ENCODE data around the gene DENND2A.
"Not testable (repeated sequence)": the region's sequence is repeated elsewhere in the genome, so short reads cannot be mapped to it uniquely, and the experiment has no call there.

DENND2A gene

DNA sequence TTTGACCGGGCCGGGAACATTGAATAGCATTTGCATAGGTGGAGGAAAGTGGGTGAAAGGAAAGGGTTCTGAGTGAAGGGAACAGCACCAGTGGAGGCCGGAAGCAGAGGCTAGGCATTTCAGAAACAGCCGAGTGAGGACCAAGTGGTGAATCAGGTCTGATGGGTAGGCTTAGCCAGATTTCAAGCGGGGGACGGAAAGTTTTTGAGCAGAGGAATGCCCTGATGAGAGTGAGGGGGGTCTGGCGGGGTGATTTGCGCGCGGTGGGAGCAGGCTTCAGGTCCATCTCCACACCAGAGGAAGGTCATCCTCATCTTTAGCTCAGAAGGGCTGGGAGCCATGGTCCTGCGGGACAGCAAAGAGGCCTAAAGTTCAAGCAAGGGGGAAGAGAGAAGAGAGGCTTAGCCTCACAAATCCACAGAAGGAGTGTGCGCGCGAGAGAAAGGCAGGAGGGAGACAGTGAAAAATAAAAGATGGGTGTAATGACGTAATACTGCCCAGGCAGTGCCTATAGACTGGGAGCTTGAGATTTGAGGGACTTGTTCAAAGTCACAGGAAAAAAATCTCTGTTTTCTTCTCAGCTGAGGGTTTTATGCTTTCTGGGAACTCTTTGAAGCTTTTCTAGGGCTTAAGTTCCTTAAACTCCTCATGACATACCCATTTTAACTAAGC lies 1.0 kb upstream of the DENND2A start:
- no peak overlapping the region for H3K27ac Mint-ChIP-seq
- H3K9me3 Mint-ChIP-seq = no peaks in the 10 kb centered on the region
- peaks cover 76% of the 10 kb centered on the region for H3K27me3 Mint-ChIP-seq
- peaks cover 23% of the 10 kb centered on the region for H3K4me1 Mint-ChIP-seq
- ATAC-seq (no peak), DNase-seq (no peak)
- H3K4me3 Mint-ChIP-seq = peak overlapping the region in 1 of 2 donors; percentile 7

DNA sequence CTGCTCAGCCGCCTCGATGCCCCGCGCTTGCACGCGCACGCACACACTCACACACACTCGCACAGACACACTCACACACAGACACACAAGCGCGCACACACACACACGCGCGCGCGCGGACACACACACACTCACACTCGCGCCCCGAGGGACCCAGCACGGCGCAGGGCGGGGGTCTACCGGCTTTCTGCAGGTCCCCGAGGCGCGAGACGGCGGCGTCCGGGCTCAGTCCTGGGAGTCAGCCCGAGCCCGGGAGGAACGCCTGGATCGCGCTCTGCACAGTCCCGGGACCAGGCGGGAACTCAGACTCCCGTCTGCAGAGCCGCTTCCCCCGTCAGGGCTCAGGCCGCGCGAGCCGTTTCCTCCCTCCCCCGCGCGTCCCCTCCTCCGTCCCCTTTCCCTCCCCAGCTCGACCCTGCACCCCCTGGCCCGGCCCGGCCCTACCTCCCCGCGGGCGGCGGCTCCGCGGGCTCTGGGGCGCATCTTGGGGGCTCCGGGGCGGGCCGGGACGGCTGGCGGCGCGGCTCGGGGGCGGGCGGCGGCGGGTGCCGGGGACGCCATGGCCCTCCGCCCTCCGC lies 464 bp downstream of the DENND2A start:
- Mint-ChIP-seq H3K27ac (no peak overlapping the region), H3K27me3 (peaks cover 85% of the 10 kb centered on the region), H3K9me3 (no peaks in the 10 kb centered on the region), H3K4me1 (peaks cover 20% of the 10 kb centered on the region), H3K4me3 (peak overlapping the region; percentile 84 to 85)
- ATAC-seq (peak; percentile 65), DNase-seq (peak in 1 of 2 donors; percentile 10)

DNA sequence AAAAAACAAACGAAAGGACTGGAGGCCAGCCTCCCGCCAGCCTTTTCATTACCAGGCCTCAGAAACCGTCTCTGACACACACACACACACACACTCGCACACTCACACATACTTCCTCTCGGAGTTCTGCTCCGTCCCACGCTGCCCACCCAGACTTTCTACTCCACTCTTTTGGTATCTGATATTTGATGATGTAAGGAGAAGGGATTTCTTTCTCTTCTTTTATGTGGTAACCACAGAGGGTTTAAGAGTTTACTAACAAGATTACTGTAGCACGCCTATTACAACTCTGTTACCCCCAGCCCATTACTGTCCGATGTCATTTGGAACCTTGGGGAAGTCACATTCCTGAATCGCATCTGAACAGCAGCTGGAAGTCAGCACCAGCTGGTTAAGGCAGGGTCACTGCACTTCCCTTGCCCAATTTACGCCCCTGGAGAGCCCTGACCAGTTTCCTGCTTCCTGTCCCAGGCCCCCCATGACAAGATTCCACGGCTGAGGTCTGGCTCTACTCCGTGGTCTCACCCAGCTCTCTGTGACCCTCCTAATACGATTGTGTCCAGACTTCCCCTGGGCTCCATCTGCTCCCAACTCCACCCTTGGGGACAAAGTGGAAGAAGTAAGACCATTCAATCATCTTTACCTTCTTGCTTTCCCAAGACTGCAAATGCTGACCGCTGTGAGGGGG lies 1.1 kb downstream of the DENND2A start:
- Mint-ChIP-seq H3K9me3 (no peaks in the 10 kb centered on the region), H3K27ac (no peak overlapping the region), H3K4me3 (peak overlapping the region; percentile 84 to 85), H3K27me3 (peaks cover 80% of the 10 kb centered on the region), H3K4me1 (peaks cover 20% of the 10 kb centered on the region)
- DNase-seq (peak in 1 of 2 donors; percentile 19), ATAC-seq (peak; percentile 26)

DNA sequence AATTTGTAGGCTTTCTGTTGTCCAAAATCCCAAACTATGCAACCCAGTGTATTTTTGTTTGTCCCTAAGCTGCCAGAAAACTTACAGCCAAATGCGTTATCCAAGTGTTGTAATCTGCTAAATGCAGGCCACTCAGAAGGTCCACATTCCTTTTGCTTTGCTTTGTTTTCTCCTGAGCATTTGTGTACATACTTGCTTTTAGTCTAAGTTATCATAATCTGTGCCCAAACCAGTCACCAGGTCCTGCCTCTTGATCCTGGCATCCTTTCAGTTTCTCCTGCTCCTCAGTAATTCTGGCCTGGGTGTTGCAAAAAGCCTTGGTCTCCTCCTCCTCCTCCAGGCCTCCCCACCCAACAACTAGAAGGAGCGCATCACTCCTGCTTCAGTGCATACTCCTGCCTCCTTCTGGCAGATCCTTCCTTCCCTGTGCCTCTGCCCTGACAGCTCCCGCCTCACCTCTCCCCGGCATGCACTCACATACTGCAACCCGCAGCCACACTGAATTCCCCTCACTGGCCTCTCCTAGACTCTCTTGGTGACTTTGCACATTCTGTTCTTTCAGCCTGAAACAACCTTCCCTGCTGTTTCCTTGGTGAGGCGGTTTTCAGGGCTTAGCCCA lies 2.3 kb downstream of the DENND2A start:
- DNase-seq (no peak), ATAC-seq (no peak)
- Mint-ChIP-seq H3K4me3 (no peak overlapping the region), H3K27ac (no peak overlapping the region), H3K9me3 (no peaks in the 10 kb centered on the region), H3K27me3 (peaks cover 68% of the 10 kb centered on the region), H3K4me1 (peaks cover 20% of the 10 kb centered on the region)

- no peak overlapping the region for H3K4me3 Mint-ChIP-seq
- no peak for ATAC-seq
- H3K27me3 Mint-ChIP-seq = peaks cover 64% of the 10 kb centered on the region
- H3K9me3 Mint-ChIP-seq = no peaks in the 10 kb centered on the region
- no peak for DNase-seq
- no peak overlapping the region for H3K27ac Mint-ChIP-seq
- peaks cover 20% of the 10 kb centered on the region for H3K4me1 Mint-ChIP-seq
These were observed 3.2 kb downstream of the DENND2A start for GRCh38 chr7:140637400-140637799.

- Mint-ChIP-seq H3K4me3 (no peak overlapping the region), H3K9me3 (no peaks in the 10 kb centered on the region), H3K27me3 (peaks cover 56% of the 10 kb centered on the region), H3K27ac (no peak overlapping the region), H3K4me1 (peaks cover 13% of the 10 kb centered on the region)
- no peak for ATAC-seq
- no peak for DNase-seq
These were observed 4.8 kb downstream of the DENND2A start for GRCh38 chr7:140635816-140636215.

DNA sequence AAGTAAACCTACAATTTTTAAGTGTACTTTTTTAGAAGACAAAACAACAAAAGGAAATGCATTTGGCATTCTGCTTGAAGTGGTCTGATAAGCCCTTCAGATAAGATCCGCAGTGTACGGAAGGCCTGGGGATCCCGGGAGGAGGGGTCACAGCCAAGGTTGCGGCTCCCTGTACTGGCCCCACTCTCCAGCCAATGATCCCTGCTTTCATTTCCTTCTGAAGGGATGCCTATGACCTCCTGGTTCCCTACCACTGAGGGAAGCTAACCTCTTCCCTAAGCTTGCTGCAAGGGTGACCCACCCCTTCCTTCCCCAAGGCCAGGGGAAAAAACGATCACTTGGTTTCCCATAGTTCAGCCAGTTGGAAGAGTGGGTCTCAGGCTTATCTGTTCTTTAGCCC lies 5.3 kb downstream of the DENND2A start:
- DNase-seq = no peak
- peaks cover 57% of the 10 kb centered on the region for H3K27me3 Mint-ChIP-seq
- no peaks in the 10 kb centered on the region for H3K9me3 Mint-ChIP-seq
- peaks cover 13% of the 10 kb centered on the region for H3K4me1 Mint-ChIP-seq
- no peak for ATAC-seq
- H3K4me3 Mint-ChIP-seq = no peak overlapping the region
- no peak overlapping the region for H3K27ac Mint-ChIP-seq

DNA sequence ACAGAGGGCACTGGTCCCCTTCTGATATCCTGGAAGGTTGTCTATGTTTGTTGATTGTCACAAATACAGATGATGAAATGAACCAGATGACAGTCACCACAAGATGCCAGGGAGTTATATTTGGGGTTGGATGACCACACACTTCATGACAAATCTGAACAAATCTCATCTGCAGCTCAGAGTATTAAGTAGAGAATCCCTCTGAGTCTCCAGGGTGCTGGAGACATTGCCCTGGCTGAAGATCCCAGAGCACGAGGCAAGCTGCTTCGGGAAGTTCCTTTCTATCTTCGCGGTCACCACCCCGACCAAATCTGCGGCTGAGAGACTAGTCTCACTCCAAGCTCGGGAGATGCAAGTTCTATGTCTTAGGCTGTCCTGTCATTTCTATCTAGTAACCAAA lies 9.0 kb downstream of the DENND2A start:
- Mint-ChIP-seq H3K9me3 (no peaks in the 10 kb centered on the region), H3K4me1 (no peaks in the 10 kb centered on the region), H3K27me3 (peaks cover 21% of the 10 kb centered on the region), H3K27ac (no peak overlapping the region), H3K4me3 (no peak overlapping the region)
- ATAC-seq (no peak), DNase-seq (no peak)

- DNase-seq = no peak
- ATAC-seq = no peak
- H3K4me3 Mint-ChIP-seq = no peak overlapping the region
These were observed 9.6 kb downstream of the DENND2A start for GRCh38 chr7:140631021-140631420.

GRCh38 chr7:140625908-140626868 lies 14.4 kb downstream of the DENND2A start:
- DNase-seq (no peak), ATAC-seq (no peak)
- peaks cover 15% of the 10 kb centered on the region for H3K27me3 Mint-ChIP-seq
- H3K9me3 Mint-ChIP-seq = no peaks in the 10 kb centered on the region
- no peak overlapping the region for H3K4me3 Mint-ChIP-seq
- H3K27ac Mint-ChIP-seq = no peak overlapping the region
- no peaks in the 10 kb centered on the region for H3K4me1 Mint-ChIP-seq

More at GRCh38 chr7:140631021-140631420, 9.6 kb downstream of the DENND2A start:
- no peak overlapping the region for H3K27ac Mint-ChIP-seq
- H3K4me1 Mint-ChIP-seq = no peaks in the 10 kb centered on the region
- no peaks in the 10 kb centered on the region for H3K9me3 Mint-ChIP-seq
- H3K27me3 Mint-ChIP-seq = peaks cover 15% of the 10 kb centered on the region

- not testable (repeated sequence) for H3K4me3 Mint-ChIP-seq, H3K4me1 Mint-ChIP-seq, DNase-seq, H3K27me3 Mint-ChIP-seq, H3K27ac Mint-ChIP-seq, H3K9me3 Mint-ChIP-seq, ATAC-seq
These were observed 15.4 kb downstream of the DENND2A start for GRCh38 chr7:140625192-140625558.

- H3K4me1 Mint-ChIP-seq = no peaks in the 10 kb centered on the region
- H3K4me3 Mint-ChIP-seq = no peak overlapping the region
- H3K27me3 Mint-ChIP-seq = peaks cover 9% of the 10 kb centered on the region
- DNase-seq (no peak), ATAC-seq (no peak)
- H3K27ac Mint-ChIP-seq = no peak overlapping the region
- no peaks in the 10 kb centered on the region for H3K9me3 Mint-ChIP-seq
These were observed 16.0 kb downstream of the DENND2A start for GRCh38 chr7:140624392-140625191.

- H3K27me3 Mint-ChIP-seq = peaks cover 9% of the 10 kb centered on the region
- H3K9me3 Mint-ChIP-seq = no peaks in the 10 kb centered on the region
- H3K27ac Mint-ChIP-seq = no peak overlapping the region
- H3K4me3 Mint-ChIP-seq = no peak overlapping the region
- H3K4me1 Mint-ChIP-seq = no peaks in the 10 kb centered on the region
- no peak for ATAC-seq
- no peak for DNase-seq
These were observed 16.6 kb downstream of the DENND2A start for GRCh38 chr7:140623980-140624379.

DNA sequence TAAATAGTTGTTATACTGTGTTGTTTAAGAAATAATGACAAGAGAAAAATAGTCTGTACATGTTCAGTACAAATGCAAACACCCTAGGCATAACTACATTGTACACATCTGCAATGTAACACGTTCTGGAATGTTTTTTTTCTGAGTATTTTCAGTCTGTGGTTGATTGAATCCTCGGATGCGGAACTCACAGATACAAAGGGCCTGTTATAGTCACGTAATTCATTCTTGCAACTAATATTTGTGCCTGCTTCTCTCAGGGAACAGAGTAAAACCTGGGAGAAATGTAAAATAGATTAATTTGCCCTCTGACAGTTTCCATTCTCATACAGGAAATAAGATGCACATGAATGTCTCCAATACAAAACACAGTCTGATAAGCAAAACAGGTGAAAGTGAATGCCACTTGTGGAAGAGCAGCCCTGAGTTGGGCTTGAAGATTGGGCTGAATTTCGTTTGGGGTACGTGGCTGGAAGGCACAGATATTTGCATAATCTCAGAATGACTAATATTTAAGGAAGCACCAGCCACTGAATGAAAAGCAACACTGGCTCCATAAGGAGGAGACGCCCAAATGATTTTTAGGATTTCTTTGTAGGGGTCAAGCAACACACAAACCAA lies 19.1 kb downstream of the DENND2A start:
- DNase-seq = no peak
- H3K27me3 Mint-ChIP-seq = peaks cover 9% of the 10 kb centered on the region
- no peak overlapping the region for H3K27ac Mint-ChIP-seq
- ATAC-seq = no peak
- no peak overlapping the region for H3K4me3 Mint-ChIP-seq
- H3K9me3 Mint-ChIP-seq = no peaks in the 10 kb centered on the region
- H3K4me1 Mint-ChIP-seq = no peaks in the 10 kb centered on the region

Measured in stimulated activated naive CD8-positive, alpha-beta T cell treated with anti-CD3 and anti-CD28 coated beads, Interleukin-15, amount 100 ng/mL, for 72 hours (primary cell).